Stimulated activated CD4-positive, alpha-beta T cell treated with anti-CD3 and anti-CD28 coated beads, TNF-alpha, amount 100 ng/mL, for 1 hour (primary cell): ENCODE measurements around the gene TRAF3IP1.

ENCODE experiments used
- DNase-seq, 3 donors: peaks; one replicate each; pipeline ENCODE4 v3.0.0-alpha.2; 2020; ENCODE audit warnings: low read depth in 3 of 3, low spot score in 1 of 3

The TRAF3IP1 gene

DNA sequence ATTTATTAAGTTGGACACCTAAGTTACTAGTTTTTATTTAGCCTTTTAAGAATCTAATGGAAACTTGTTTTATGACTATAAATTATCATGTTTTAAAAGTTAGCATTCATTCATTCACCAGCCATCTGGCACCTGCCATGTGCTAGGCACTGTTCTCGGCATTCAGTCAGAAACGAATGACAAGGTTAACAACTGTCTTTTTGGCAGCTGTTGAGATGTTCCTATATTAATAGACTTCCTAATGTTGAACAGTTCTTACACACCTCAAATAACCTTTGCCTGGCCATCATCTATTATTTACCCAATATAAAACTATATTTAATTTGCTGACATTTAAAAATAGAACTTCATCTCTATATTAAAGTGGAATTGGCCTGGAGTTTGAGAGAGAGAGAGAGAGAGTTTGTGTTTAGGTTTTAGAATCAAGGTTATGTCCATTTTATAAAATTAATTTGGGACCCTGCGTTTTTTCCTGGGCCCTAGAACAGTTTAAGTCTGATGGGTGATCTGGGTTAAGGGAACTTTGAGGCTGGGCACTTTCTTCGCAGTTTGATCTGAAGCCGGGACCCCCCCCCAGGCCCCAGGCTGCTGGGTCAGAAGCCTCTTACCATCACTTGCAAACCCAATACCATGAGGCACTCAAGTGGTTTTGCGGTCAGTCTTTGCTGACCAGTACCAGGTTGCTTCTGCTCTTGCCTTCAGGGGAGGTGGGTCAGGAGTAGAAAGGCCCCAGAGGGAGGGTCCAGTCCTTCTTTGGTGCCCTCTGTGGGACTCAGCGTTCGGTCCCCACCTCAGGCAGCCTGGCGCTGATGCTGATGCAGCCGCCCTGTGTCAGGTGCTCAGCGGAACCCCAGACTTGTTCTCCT lies 58.1 kb downstream of the TRAF3IP1 start:
- DNase-seq = no peak

DNA sequence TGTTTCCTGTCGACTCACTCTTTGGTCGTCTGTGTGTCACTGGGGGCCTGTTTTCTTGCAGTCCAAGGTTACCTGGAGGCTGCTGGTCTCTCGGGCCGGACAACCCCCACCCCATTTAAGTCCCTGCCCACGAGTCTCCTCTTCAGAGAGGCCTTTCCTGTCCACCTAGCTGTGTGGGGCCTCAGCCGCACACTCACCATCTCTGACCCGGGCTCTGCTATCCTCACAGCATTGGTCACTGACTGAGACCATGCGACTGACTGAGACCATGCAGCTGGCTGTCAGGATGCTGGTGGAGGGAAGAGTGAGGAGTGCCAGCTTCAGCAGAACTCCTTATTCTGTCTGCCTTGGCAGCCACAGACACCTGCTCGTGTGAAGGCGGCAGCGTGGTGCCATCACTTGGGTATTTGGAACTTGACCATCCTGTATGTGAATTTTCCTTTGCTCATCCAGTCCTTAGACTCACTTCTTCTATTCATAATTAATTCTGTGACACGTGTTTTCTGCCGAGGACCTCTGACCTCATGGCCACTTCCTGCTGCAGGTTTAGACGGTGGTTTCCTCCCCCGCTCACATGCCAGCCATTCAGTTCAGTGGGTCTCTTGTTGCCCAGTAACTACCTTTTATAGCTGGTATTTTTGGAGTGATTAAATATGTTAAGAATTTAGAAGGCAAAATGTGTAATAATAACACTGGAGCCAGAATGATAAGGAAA lies 58.9 kb downstream of the TRAF3IP1 start:
- no peak for DNase-seq

DNA sequence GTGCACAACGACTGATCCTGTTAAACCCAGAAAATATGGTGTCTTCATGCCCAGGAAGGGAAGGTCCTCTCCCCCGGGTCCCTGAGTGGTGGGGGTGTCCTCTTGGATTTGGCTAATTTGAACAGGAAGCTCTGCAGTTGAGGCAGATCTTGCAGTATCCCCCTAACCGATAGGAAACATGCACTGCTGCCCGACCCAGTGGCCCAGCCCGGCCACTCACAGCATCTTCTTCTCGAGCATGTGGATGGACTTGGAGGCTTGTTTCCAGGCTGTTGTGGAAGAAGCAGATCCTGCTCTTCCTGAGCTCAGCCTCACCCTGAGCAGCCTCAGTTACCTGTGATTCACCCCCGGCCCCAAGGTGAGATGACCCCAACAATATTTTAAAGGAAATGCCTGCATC lies 60.0 kb downstream of the TRAF3IP1 start:
- DNase-seq = no peak

DNA sequence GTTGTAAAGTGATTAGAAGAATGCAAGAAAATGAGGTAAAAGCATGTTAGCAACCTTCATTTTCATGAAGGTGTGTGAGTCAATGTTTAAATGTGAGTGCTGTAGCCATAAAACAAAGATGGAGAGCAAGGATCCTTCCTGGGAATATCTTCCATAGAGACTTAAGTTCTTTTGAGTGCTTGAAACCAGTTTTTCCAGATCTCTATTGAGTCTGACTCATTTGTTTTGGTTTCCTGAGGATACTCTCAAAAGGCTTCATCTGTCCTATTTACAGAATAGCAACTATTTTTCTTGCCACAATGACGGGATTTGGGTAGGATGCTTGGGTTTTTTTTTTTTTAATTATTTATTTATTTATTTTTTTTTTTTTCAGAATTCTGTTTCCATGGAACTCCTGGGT lies 60.5 kb downstream of the TRAF3IP1 start:
- no peak for DNase-seq

DNA sequence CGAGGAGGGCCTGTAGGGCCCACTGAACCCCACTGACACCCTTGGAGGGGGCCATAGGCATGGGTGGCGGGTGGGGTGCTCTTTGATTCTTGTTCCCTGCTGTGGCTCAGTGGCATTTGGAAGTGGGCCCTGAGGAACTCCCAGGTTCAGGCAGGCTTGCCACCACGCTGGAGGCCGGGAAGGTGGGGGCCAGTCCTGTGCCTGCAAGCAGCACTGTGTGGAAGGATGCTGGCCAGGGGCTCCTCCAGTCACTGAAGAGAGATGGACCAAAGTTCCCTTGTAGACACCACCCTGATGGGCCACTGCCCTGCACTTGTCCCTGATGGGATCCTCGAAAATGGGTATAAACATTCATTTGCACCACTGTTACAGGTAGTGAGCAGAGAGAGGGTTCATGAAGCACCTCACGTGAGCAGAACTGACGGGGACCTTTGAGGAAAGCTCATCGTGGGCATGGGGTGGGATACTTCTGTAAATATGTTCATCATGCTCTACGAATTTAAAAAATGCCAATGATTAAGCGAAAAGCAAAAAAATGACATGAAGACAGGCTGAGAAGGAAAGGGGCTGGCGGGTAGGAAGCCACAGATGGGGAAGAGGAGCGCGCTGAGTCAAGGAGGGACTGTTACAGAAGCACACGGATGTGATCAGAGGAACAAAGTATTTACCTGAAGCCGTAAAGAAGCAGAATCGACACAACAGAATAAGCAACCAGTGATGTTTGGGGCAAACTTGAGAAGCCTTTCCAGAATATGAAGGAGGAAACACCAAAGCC lies 61.2 kb downstream of the TRAF3IP1 start:
- no peak for DNase-seq

DNA sequence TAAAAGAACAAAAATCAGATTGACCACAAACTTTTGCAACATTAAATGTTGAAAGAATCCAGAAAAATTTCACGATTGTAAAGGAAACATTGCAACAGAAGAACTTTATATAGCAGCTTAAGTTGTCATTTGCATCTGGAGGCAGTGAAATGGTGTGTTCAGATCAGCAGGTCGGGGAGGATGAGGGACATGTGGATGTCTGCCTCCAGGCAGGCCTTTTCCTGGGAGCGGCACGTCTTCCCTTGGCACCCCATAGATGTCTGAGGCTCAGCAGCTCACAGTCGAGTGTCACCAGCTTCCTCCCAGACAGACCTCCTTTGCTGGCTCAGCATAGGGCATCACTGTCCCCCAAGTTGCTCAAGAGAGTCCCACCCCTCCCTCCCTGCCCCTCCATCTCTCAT lies 62.1 kb downstream of the TRAF3IP1 start:
- no peak for DNase-seq

DNA sequence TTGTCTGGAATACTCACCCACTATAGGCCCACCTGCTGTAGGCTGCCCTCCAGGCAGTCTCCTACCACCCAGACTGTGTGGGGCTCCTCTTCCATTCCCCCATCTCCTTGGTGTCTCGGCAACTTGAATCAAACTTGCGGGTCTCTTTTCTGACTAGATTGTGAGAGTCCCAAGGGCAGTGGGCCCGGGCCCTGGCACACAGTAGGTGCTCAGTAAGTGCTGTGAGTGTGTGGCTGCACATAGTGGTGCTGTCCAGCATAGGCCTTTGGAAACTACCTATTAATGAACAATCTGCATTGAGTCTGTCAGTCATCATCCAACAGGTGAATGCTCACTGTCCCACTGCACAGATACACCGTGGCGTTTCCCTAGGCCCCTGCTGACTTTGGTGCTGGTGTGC lies 62.8 kb downstream of the TRAF3IP1 start:
- DNase-seq = no peak

DNA sequence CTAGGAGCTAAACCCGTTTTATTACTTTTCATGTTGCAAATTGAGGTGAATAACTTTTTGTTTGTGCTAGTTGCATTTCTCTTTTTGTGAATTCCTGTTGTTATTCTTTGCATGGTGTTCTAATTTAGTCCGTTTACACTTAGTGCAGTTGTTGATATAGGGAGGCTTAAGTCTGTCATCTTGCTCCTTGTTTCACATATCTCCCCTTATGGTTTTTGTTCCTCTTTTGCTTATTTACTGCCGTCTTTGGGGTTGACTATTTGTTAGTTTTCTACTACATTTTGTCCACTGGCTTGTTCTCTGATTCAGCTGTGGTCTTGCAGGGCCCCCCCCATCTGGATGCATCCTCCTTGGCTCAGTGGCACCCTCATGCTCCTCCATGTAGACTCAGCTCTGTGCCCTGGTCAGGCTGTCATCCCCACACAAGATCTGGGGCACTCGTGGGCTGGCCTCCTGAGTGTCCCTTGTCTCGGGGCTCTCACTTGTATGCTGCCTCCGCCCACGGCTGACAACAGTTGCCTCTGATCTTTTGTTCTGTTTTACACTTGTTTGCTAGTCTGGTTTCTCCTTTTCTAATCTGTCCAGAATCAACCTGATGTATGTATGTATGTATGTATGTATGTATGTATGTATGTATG lies 63.5 kb downstream of the TRAF3IP1 start:
- no peak for DNase-seq

DNA sequence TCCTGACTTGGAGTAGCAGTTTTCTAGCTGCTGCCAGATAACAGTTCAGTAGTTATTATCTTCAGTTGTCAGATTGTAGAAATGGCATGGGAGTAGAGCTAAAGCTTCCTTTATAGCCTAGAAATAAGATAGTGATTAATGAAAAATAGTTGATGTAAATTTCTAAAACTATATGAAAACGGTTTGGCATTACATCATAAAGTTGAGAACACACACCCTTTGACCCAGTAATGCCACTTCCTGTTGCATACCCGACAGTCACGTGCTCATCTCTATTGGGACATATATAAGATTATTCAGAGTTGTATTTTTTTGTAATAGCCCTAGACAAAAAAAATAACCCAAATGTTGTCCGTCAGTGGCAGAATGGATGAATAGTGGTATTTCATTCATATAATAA lies 67.0 kb downstream of the TRAF3IP1 start:
- DNase-seq = no peak

DNA sequence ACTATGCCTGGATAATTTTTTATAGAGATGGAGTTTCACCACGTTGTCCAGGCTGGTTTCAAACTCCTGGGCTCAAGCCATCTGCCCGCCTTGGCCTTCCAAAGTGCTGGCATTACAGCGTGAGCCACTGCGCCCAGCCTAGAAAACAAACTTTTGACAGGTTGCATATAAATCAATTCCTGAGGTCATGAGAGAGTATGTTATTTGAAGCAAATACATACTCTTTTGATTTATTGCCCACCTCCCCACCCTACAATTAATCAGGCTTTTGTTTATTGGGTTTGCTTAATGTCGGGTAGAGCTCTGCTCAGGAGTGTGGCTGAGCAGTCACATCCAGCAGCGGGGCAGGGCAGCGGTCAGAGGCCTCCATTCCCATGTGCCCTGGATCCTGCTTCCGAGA lies 68.5 kb downstream of the TRAF3IP1 start:
- no peak for DNase-seq

DNA sequence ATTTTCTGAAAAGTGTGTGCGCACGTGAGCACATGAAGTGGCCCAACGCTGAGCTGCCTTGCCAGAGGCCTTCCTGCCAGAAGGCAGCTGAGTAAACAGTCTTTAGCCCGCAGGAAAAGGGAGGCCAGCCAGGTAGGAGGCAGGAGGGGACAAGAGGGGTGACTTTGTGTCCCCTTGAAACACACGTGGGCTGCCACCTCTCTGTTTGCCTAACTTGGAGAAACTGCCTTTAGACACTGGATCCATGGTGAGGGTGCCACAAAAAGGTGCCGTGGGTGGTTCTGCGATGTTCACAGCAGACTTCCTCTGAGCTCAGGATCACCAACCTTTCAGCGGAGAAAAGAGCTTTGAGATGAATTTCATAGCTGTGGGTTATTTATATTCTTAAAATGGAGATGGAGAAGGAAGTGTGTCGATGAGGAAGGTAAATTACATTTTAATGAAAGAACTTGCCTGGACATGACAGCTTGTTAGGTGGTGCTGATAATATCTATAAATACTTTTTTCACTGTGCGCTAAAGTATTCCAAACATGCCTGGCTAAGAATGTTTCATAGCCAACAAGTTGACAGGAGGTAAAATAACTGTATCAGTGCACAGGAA lies 69.8 kb downstream of the TRAF3IP1 start:
- no peak for DNase-seq

DNA sequence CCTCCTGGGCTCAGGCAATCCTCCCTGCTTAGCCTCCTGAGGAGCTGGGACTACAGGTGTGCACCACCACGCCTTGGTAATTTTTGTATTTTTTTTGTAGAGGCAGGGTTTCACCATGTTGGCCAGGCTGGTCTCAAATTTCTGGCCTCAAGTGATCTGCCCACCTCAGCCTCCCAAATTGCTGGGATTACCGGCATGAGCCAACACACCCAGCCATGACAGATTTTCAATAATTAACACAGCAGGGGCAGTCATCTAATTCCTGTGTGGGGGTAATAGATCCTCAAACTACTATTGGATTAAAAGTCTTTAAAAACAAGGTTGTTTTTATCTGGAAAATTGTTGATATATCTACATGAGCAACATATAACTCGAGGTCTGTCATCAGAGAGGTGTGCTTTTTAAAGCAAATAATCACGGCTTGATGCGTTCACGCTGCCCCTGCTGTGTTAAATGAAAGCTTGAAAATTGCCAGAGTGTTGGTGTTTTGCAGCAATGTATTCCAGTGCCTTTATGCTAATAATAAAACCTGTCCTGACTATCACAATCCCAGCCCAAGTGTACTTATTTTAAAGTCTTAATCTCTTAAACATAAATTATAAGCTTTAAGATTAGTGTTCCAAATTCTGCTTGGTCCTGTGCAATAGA lies 70.8 kb downstream of the TRAF3IP1 start:
- DNase-seq = no peak

DNA sequence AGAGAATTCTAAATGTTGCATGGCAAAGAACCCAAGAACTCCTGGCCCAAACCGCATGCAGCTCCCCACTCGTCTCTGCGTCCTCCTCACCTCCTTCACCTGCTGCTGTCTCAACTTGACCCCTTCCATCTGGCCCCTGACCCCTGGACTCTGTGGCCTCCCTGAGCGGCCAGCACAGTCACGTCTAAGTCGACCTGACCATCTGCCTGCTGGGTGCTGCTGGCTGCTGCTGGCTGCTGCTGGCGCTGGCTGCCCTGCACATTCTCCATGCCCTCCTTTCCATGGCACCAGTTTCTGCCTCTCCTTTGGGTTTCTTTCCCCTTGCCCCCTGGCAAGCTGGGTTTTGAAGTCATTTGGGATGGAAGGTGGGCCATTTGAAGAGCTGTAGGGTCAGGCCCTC lies 76.3 kb downstream of the TRAF3IP1 start:
- no peak for DNase-seq

DNA sequence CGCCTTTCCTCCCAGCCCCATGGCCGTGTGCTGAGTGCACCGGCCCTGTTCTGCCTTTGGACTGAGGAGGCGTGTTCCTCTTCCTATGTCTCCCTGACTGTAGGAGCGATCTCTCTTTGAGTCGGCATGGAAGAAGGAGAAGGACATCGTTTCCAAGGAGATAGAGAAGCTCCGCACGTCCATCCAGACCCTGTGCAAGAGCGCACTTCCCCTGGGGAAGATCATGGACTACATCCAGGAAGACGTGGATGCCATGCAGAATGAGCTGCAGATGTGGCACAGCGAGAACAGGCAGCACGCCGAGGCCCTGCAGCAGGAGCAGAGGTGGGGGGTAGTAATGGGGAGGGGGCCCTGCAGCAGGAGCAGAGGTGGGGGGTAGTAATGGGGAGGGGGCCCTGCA lies 77.0 kb downstream of the TRAF3IP1 start:
- DNase-seq = no peak

DNA sequence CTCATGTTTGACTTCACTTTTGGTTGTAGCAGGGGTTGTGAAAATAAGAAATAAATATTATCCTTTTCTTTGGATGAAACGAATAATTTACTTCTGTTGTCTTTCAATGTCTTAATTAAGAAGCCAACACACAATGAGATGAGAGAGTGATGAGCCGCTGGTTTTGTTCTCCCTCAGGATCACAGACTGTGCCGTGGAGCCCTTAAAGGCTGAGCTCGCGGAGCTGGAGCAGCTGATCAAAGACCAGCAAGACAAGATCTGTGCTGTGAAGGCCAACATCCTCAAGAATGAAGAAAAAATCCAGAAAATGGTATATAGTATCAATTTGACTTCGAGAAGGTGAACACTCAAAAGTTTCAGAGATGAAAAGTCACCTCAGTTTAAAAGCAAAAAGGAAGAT lies 78.3 kb downstream of the TRAF3IP1 start:
- DNase-seq = no peak

DNA sequence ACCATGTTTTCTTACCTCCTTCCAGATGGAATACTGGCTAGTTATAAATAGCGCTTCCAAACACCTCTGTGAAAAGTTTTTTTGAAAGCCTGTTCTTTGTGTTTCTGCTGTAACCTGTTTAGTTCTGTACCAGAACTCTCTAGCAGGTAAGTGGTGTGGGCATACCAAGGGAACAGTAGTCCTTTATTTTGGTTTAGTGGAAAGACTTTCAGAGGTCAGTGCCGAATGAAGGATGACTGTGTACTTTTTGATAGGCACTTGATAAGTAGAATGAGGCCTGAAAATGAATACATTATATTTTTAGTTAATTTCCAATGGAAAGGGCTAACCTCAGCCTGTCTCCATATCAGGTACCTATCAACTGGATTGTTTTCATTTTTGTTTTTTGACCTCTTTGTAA lies 78.8 kb downstream of the TRAF3IP1 start:
- no peak for DNase-seq

DNA sequence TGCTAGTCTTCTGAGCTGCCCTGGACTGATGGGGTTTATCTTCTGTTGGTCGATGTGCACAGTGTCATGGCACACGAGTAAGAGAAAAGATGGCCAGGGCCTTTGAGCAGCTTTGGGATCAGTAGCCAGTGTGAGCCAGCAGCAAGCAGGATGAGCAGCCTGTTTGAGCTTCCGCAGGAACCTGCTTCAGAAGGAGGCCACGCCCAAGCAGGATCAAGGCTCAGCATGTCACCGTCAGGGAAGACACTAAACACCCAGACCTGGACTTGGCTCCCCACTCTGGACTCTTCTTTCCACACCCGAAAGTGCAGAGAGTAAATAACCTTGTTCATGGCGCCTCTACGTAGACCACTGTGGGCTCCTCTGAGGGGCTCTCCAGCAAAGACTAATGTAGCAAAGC lies 81.2 kb downstream of the TRAF3IP1 start:
- DNase-seq = no peak

DNA sequence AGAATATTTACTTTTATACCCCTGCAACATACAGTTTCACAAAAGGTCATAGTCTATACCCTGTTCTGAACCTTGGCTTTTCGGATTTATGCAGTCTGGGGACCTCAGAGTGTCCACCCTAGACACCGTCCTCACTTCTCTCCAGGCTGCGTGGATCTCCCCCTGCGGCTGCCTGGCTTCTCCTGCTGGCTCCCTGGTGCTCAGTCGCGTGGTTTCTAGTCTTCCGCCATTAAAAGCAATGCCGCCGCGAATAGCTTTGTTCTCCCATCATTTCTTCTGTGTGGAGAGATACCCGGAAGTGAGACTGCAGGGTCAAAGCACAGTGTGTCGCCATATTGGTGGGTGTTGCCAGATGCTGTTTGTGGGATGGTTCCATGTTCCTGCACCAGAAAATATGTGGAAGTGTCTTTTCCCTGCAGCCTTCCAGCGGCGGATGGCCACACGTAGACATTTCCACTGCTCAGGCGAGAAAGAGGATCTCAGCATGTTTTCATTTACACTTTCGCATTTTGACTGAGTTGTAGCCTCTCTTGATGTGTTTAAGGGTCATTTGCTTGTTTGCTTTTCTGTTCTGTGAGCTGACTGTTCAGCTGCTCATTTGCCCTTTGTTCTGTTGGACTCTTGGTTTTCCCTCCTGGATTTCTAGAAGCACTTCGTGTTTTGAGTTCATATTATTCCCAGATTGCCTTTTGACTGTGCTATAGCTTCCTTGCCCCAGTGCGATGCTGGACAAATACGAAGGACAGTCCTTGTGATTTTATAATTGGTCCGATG lies 83.5 kb downstream of the TRAF3IP1 start:
- no peak for DNase-seq

DNA sequence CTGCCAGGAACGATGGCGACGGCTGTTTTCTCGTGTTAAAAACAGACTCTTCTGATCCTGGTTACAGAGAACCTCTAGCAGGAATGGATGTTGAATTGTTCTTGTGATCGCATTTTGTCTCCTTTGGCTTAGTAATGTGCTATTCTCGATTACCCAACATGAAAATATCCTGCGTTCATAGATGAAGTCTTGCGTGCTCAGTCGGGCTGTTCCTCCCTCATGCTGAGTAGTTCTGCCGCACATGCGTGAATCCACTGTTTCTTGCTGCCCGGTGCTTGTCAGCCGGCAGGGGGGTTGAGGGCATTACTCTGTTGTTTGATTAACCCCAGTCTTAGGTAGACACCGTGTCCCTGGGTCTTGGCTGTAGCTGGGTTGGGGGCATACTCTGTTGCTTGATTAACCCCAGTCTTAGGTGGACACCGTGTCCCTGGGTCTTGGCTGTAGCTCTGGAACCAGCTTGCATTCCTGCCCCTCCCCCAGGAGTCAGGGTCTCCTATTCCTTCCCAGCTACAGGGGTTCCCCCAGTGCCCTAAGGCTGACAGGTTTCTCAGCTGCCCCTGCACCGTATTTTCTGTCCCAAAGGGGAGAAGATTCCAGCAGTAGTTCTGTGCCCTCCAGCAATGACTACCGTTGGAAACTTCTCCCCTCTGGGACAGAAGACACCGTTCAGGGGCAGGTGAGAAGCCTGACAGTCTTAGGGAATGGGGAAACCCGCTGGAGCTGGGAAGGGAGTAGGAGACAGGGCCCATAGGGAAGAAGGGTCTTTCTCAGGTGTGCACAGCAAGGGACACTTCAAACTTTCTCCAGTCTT lies 84.3 kb downstream of the TRAF3IP1 start:
- no peak for DNase-seq
